K562 (cell line): Measurements from ENCODE around the gene PTBP3. TPM values are rescaled to one million over a fixed set of nuclear protein-coding genes. Genes with fewer than 3 reads are reported as not detected.

ENCODE experiments used
- ARID1B ChIP-seq: fragments of 450-650 bp; IDR thresholded peaks from 2 replicates; pipeline ENCODE4 v1.6.1; 2016; ENCODE audit warnings: antibody characterized with exemption, mild to moderate bottlenecking, inconsistent platforms
- BMI1 ChIP-seq: fragments of 150-350 bp; IDR thresholded peaks from 2 replicates; pipeline ENCODE4 v1.6.1; 2014; ENCODE audit warnings: low read length
- CLOCK ChIP-seq: fragments of 250-450 bp; sonication (Bioruptor Pico); IDR thresholded peaks from 2 replicates; pipeline ENCODE4 v1.4.0; 2020; ENCODE audit warnings: mild to moderate bottlenecking, moderate library complexity, borderline replicate concordance
- DDX20 ChIP-seq: fragments of 450-650 bp; IDR thresholded peaks from 2 replicates; pipeline ENCODE4 v1.6.1; 2016; ENCODE audit warnings: missing genetic modification characterization, low read depth, mild to moderate bottlenecking, missing compliant biosample characterization, moderate library complexity
- GATA2 ChIP-seq: sonication (generic); formaldehyde crosslinking; IDR thresholded peaks from 2 replicates; pipeline ENCODE4 v1.4.0; 2020; ENCODE audit warnings: mild to moderate bottlenecking, missing genetic modification reagents
- HDAC8 ChIP-seq: fragments of 450-650 bp; IDR thresholded peaks from 2 replicates; pipeline ENCODE4 v1.6.1; 2016; ENCODE audit warnings: mild to moderate bottlenecking, missing genetic modification characterization, moderate library complexity, missing compliant biosample characterization
- HMGN3 ChIP-seq: IDR thresholded peaks from 2 replicates; pipeline ENCODE4 v1.6.1; 2011; ENCODE audit warnings: borderline replicate concordance, low read depth, mild to moderate bottlenecking, mixed read lengths, low read length; ENCODE audit not compliant: insufficient read length; ENCODE audit errors: extremely low read depth
- ID3 ChIP-seq, 2 experiments: fragments of 250-450 bp in 1 of 2; fragments of 450-650 bp in 1 of 2; sonication (Bioruptor Pico) in 1 of 2; IDR thresholded peaks; 2 replicates each; pipeline versions ENCODE4 v1.6.1 to v1.8.0; 2016 to 2021; ENCODE audit warnings: mild to moderate bottlenecking in 2 of 2, moderate library complexity in 2 of 2, missing compliant biosample characterization in 1 of 2, missing genetic modification characterization in 1 of 2
- KLF6 ChIP-seq: fragments of 250-450 bp; sonication (Bioruptor Pico); IDR thresholded peaks from 2 replicates; pipeline ENCODE4 v1.4.0; 2020; ENCODE audit warnings: mild to moderate bottlenecking, moderate library complexity, borderline replicate concordance
- LARP7 ChIP-seq: fragments of 450-650 bp; IDR thresholded peaks from 2 replicates; pipeline ENCODE4 v1.6.1; 2016
- MCM7 ChIP-seq, 2 experiments: fragments of 450-650 bp; IDR thresholded peaks; 2 replicates each; pipeline ENCODE4 v1.6.1; 2016 to 2018
- NFRKB ChIP-seq: fragments of 450-650 bp; IDR thresholded peaks from 2 replicates; pipeline ENCODE4 v1.6.1; 2016; ENCODE audit warnings: low read depth
- POLR2AphosphoS5 ChIP-seq: IDR thresholded peaks from 2 replicates; pipeline ENCODE4 v1.6.1; 2011; ENCODE audit warnings: mild to moderate bottlenecking, low read depth, low read length, moderate library complexity; ENCODE audit not compliant: control insufficient read depth, insufficient read depth
- RBM39 ChIP-seq: fragments of 200-400 bp; formaldehyde crosslinking; optimal IDR thresholded peaks from 2 replicates; pipeline ENCODE3; 2018; ENCODE audit warnings: low read depth, low read length
- SFPQ ChIP-seq: fragments of 200-400 bp; formaldehyde crosslinking; IDR thresholded peaks from 2 replicates; pipeline ENCODE4 v1.6.1; 2017; ENCODE audit warnings: mild to moderate bottlenecking, low read depth, low read length, moderate library complexity
- TCF7 ChIP-seq: sonication (generic); IDR thresholded peaks from 2 replicates; pipeline ENCODE4 v1.6.1; 2016; ENCODE audit warnings: antibody characterized with exemption, borderline replicate concordance
- ZBTB11 ChIP-seq, 3 experiments: fragments of 200-800 bp in 1 of 3; fragments of 250-450 bp in 1 of 3; fragments of 450-650 bp in 1 of 3; sonication (Bioruptor Pico) in 1 of 3; sonication (Bioruptor generic) in 1 of 3; formaldehyde crosslinking in 1 of 3; IDR thresholded peaks; 2 replicates each; pipeline versions ENCODE4 v1.6.1 to v1.8.0; 2016 to 2022; ENCODE audit warnings: mild to moderate bottlenecking in 2 of 3, missing genetic modification characterization in 2 of 3, missing compliant biosample characterization in 1 of 3, moderate library complexity in 1 of 3
- ZNF134 ChIP-seq: fragments of 250-450 bp; sonication (Bioruptor Pico); conservative IDR thresholded peaks from 2 replicates; pipeline ENCODE4 v1.4.0; 2020
- ZNF785 ChIP-seq: fragments of 250-450 bp; sonication (Bioruptor Pico); IDR thresholded peaks from 2 replicates; pipeline ENCODE4 v1.4.0; 2020; ENCODE audit warnings: mild to moderate bottlenecking
- polyA plus RNA-seq, 8 experiments: library from polyadenylated mRNA; depleted of rRNA in 4 of 8; stranded (reverse) in 5 of 8; unstranded in 3 of 8; fragments of >200 nt; fragmentation: Nextera tagmentation in 2 of 8; fragmentation: Illumina TruSeq in 1 of 8; extraction: Ambion mirVana in 2 of 8; extraction: Trizol in 1 of 8; gene quantifications; 2 replicates each; pipeline versions ENCODE4 v1.2.1 to v1.2.3, GENCODE V29; 2011 to 2014; ENCODE audit warnings: inconsistent platforms in 1 of 8, missing spikeins in 1 of 8
- total RNA-seq, 7 experiments: library from RNA; depleted of rRNA in 6 of 7; stranded (reverse); fragments of >200 nt in 6 of 7; fragmentation: Illumina TruSeq in 2 of 7; extraction: Trizol in 2 of 7; gene quantifications; 2 replicates each; pipeline versions ENCODE4 v1.2.1 to v1.2.3, GENCODE V29; 2011 to 2021; ENCODE audit warnings: low replicate concordance in 1 of 7

Gene PTBP3
- total and polyA plus RNA-seq, 9 of the 15 experiments (the other 6 are each of a cell fraction or from before 2014, with no cell fraction given): 22.4 to 132 (median 68.0) TPM

GRCh38 chr9:112194969-112195431 is 138.4 kb downstream of the PTBP3 start (continued):
- TF ChIP-seq ZBTB11 (CRISPR knock-in tag; IDR thresholded peaks at IDR 0.05) (peak in 1 of 3 experiments; percentile 73; a peak in 1 of 6 replicates), CLOCK (CRISPR knock-in tag) (no peak), DDX20 (tag) (no peak), KLF6 (CRISPR knock-in tag) (peak; percentile 80; the same call in 1 of the 2 replicates), LARP7 (no peak), ID3 (CRISPR knock-in tag; IDR thresholded peaks at IDR 0.05) (no peak), ID3 (tag; IDR thresholded peaks at IDR 0.05) (peak; percentile 76), TCF7 (no peak), ZNF785 (no peak), MCM7 (IDR thresholded peaks at IDR 0.05) (no peak), ARID1B (no peak), GATA2 (CRISPR knock-in tag) (no peak; the same call in 1 of the 2 replicates), POLR2AphosphoS5 (no peak), ZNF134 (CRISPR knock-in tag) (no peak), HDAC8 (tag) (peak; percentile 72; the same call in 1 of the 2 replicates), SFPQ (no peak), HMGN3 (no peak), RBM39 (no peak), NFRKB (0 out of 2 replicates have a peak, but pooled peaks have one; percentile 48), BMI1 (no peak)
